OCI-LY7 (cell line): ENCODE results near the gene MCHR1. TPM values are rescaled to one million over a fixed set of nuclear protein-coding genes. Genes with fewer than 3 reads are reported as not detected.

Source experiments
- BruUV-seq: library from RNA; stranded (reverse); fragments of 400-500 nt; replicated peaks from 2 replicates; lab custom pipeline; 2021; lab: Mats Ljungman, UMichigan
- CTCF ChIA-PET: fragments of 300-600 bp; sonication (Branson Sonifier 250); formaldehyde crosslinking; loops from one replicate; lab custom pipeline; 2022; ENCODE audit warnings: antibody characterized with exemption; ENCODE audit not compliant: unreplicated experiment; lab: Charles Lee
- POLR2A ChIA-PET: fragments of 300-600 bp; sonication (Branson Sonifier 250); formaldehyde crosslinking; loops from one replicate; lab custom pipeline; 2022; ENCODE audit warnings: antibody characterized with exemption; lab: Charles Lee
- DNase-seq: peaks from one replicate; pipeline ENCODE4 v3.0.0-alpha.2; 2015; ENCODE audit warnings: low spot score
- H2AFZ ChIP-seq: fragments of 200-600 bp; sonication (generic), shearing (Covaris generic); 2 replicates; pipeline ENCODE4 v1.6.1; 2014; ENCODE audit warnings: mild to moderate bottlenecking, antibody characterized with exemption, low read length, moderate library complexity
- H3K27ac ChIP-seq: fragments of 200-600 bp; sonication (generic); 2 replicates; pipeline ENCODE4 v1.5.1; 2014; ENCODE audit warnings: mixed run types, low read depth, mild to moderate bottlenecking, moderate library complexity, low read length, inconsistent platforms; ENCODE audit not compliant: poor library complexity, severe bottlenecking
- H3K36me3 ChIP-seq: fragments of 200-600 bp; sonication (generic); 2 replicates; pipeline ENCODE4 v1.6.1; 2014; ENCODE audit warnings: mild to moderate bottlenecking, antibody characterized with exemption, low read length, moderate library complexity, mixed read lengths; ENCODE audit not compliant: insufficient read depth
- H3K4me1 ChIP-seq: fragments of 200-600 bp; sonication (generic); 2 replicates; pipeline ENCODE4 v1.5.1; 2014; ENCODE audit warnings: mild to moderate bottlenecking, low read length; ENCODE audit not compliant: insufficient read depth, poor library complexity, severe bottlenecking
- H3K4me2 ChIP-seq: fragments of 200-600 bp; sonication (generic); 2 replicates; pipeline ENCODE4 v1.6.1; 2014; ENCODE audit warnings: mild to moderate bottlenecking, low read length
- H3K4me3 ChIP-seq: fragments of 200-600 bp; sonication (generic); 2 replicates; pipeline ENCODE4 v1.5.1; 2014; ENCODE audit warnings: mild to moderate bottlenecking, low read depth, low read length; ENCODE audit not compliant: poor library complexity, severe bottlenecking
- H3K79me2 ChIP-seq: fragments of 200-600 bp; sonication (generic); 2 replicates; pipeline ENCODE4 v1.6.1; 2016; ENCODE audit warnings: low read depth, mild to moderate bottlenecking, low read length, moderate library complexity, mixed read lengths; ENCODE audit not compliant: insufficient read depth
- H3K9me2 ChIP-seq: fragments of 200-600 bp; sonication (generic); 2 replicates; pipeline ENCODE4 v1.6.1; 2016; ENCODE audit warnings: mild to moderate bottlenecking, low read length, mixed read lengths; ENCODE audit not compliant: insufficient read depth
- H3K9me3 ChIP-seq: fragments of 200-600 bp; sonication (generic); 2 replicates; pipeline ENCODE4 v1.6.1; 2014; ENCODE audit warnings: mild to moderate bottlenecking, mixed run types, low read length, mixed read lengths
- H4K20me1 ChIP-seq: fragments of 200-600 bp; sonication (generic); 2 replicates; pipeline ENCODE4 v1.6.1; 2014; ENCODE audit warnings: mild to moderate bottlenecking, antibody characterized with exemption, low read length, moderate library complexity, mixed read lengths; ENCODE audit not compliant: insufficient read depth
- CTCF ChIP-seq: fragments of 200-600 bp; sonication (generic); conservative IDR thresholded peaks from 2 replicates; pipeline ENCODE4 v1.5.1; 2014; ENCODE audit warnings: mild to moderate bottlenecking, antibody characterized with exemption, low read length, moderate library complexity, mixed read lengths
- EZH2phosphoT487 ChIP-seq: fragments of 200-600 bp; sonication (generic); IDR thresholded peaks from 2 replicates; pipeline ENCODE4 v1.6.1; 2018; ENCODE audit warnings: low read depth, borderline replicate concordance, mild to moderate bottlenecking, mixed run types, antibody characterized with exemption, low read length, moderate library complexity, mixed read lengths
- intact Hi-C: fragments of 100-400 bp; cut with micrococcal nuclease; formaldehyde crosslinking; loops from one replicate; pipeline ENCODE4 v1.10.0; 2022; ENCODE audit not compliant: unreplicated experiment
- total RNA-seq, 2 experiments: library from RNA; depleted of rRNA in 1 of 2; stranded (reverse); fragments of >200 nt in 1 of 2; shearing (Covaris generic) in 1 of 2; gene quantifications; 2 replicates each; pipeline ENCODE4 v1.2.3, GENCODE V29; 2014 to 2022

MCHR1 gene
- total RNA-seq, 2 experiments from 2014 or later = not detected

- TF ChIP-seq EZH2phosphoT487 (no peak), CTCF (no peak)
- Histone ChIP-seq H3K4me3 (no peak overlapping the region), H3K4me1 (no peaks in the 10 kb centered on the region), H3K9me3 (peaks cover 16% of the 10 kb centered on the region; the same call in 1 of the 2 replicates), H3K79me2 (no peaks in the 10 kb centered on the region), H4K20me1 (no peaks in the 10 kb centered on the region), H3K27ac (no peak overlapping the region), H2AFZ (no peak overlapping the region), H3K4me2 (no peak overlapping the region), H3K9me2 (no peaks in the 10 kb centered on the region), H3K36me3 (no peaks in the 10 kb centered on the region)
- no peak for DNase-seq
- ChIA-PET CTCF (no interaction called here), POLR2A (no interaction called here)
- no TSS peak for BruUV-seq
- intact Hi-C loops = no loop called here
Observed at GRCh38 chr22:40705918-40706682, 26.8 kb downstream of the MCHR1 start.

DNA sequence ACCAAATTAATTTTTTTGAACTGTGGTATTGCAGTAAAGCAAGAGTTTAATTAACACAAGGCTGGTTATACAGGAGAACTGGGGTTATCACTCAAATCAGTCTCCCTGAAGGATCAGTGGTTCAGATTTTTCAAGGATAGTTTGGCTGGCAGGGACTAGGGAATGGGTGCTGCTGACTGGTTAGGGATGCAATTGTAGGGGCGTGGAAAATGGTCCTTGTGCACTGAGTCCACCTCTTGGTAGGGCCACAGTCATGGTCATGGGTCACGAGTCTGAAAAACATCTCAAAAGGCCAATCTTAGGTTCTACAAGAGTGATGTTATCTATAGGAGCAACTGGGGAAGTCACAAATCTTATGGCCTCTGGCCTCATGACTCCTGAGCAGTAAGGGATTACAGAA, 27.9 kb downstream of the MCHR1 start:
- Histone ChIP-seq H3K79me2 (no peaks in the 10 kb centered on the region), H3K4me3 (no peak overlapping the region)
- CTCF ChIA-PET = no interaction called here

More for the DNA sequence above, 27.9 kb downstream of the MCHR1 start:
- H3K4me2 ChIP-seq = no peak overlapping the region
- H3K27ac ChIP-seq = no peak overlapping the region
- no peak for DNase-seq
- POLR2A ChIA-PET = no interaction called here
- no TSS peak for BruUV-seq
- H3K9me2 ChIP-seq = no peaks in the 10 kb centered on the region
- H3K9me3 ChIP-seq = peaks cover 16% of the 10 kb centered on the region; the same call in 1 of the 2 replicates
- no peak for TF ChIP-seq EZH2phosphoT487
- no peak for TF ChIP-seq CTCF
- H4K20me1 ChIP-seq = no peaks in the 10 kb centered on the region
- intact Hi-C loops = no loop called here
- no peak overlapping the region for H2AFZ ChIP-seq
- H3K4me1 ChIP-seq = no peaks in the 10 kb centered on the region
- H3K36me3 ChIP-seq = no peaks in the 10 kb centered on the region
